GM12891 (cell line): Measurements from ENCODE around the gene TEDC1.

Experiments
- PAX5 ChIP-seq: IDR thresholded peaks from 2 replicates; pipeline ENCODE4 v1.6.1; 2011; ENCODE audit warnings: low read length, moderate library complexity, mild to moderate bottlenecking; ENCODE audit not compliant: insufficient read depth, severe bottlenecking
- POLR2A ChIP-seq: IDR thresholded peaks from 2 replicates; pipeline ENCODE4 v1.6.1; 2011; ENCODE audit warnings: low read depth, low read length, control low read depth
- POLR2AphosphoS5 ChIP-seq: IDR thresholded peaks from 2 replicates; pipeline ENCODE4 v1.6.1; 2011; ENCODE audit warnings: low read depth, low read length, control low read depth
- POU2F2 ChIP-seq: IDR thresholded peaks from 2 replicates; pipeline ENCODE4 v1.6.1; 2011; ENCODE audit warnings: low read depth, mild to moderate bottlenecking, control low read depth, low read length, moderate library complexity

GRCh38 chr14:105471823-105472485, 19.1 kb upstream of the TEDC1 start:
- TF ChIP-seq POLR2AphosphoS5, result no peak
- TF ChIP-seq POLR2A, result no peak
- TF ChIP-seq PAX5, result no peak
- TF ChIP-seq POU2F2, result no peak
